Body of pancreas (tissue), 4 donors: Measurements from ENCODE around the gene ENO4.

ENCODE experiments used
- POLR2A ChIP-seq, 3 donors: fragments of 450-650 bp; IDR thresholded peaks; one replicate each; pipeline ENCODE4 v1.6.1; 2016; ENCODE audit warnings: antibody characterized with exemption in 3 of 3, mild to moderate bottlenecking in 2 of 3
- TF ChIP-seq, protein P1 (sequence below), 7 experiments: fragments of 450-650 bp in 4 of 7; fragments of 200-600 bp in 3 of 7; sonication (generic) in 3 of 7; IDR thresholded peaks; one replicate each; pipeline ENCODE4 v1.5.1; 2016 to 2019; ENCODE audit warnings: antibody characterized with exemption in 7 of 7

DNA sequence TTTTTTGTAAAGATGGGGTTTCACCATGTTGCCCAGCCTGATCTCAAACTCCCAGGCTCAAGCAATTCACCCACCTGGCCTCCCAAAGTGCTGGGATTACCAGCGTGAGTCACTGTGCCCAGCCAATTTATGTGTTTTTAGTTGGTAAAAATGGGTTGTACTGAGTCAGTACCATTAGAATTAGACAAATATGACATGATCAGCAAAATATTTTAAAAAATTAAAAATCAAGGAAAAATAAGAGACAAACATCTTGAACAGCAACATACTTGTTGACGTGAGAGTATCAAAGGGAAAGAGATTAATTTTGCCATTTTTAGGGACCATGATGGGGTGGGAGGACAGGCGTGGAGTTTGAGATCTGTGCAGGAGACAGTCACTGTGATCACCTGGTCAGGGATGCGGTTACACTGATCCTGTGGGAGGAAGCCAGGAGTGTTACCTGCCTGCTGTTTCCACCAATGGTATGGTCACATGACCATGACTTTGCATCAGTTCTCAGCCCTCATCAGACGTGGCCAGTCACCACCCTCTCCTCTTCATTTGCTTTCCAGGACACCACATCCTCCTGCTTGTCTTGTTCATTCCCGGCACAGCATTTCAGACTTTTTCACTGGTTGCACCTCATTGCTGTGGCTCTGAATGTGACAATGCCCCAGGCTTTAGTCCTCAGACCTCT lies 29.2 kb upstream of the ENO4 start:
- TF ChIP-seq, protein P1, sequence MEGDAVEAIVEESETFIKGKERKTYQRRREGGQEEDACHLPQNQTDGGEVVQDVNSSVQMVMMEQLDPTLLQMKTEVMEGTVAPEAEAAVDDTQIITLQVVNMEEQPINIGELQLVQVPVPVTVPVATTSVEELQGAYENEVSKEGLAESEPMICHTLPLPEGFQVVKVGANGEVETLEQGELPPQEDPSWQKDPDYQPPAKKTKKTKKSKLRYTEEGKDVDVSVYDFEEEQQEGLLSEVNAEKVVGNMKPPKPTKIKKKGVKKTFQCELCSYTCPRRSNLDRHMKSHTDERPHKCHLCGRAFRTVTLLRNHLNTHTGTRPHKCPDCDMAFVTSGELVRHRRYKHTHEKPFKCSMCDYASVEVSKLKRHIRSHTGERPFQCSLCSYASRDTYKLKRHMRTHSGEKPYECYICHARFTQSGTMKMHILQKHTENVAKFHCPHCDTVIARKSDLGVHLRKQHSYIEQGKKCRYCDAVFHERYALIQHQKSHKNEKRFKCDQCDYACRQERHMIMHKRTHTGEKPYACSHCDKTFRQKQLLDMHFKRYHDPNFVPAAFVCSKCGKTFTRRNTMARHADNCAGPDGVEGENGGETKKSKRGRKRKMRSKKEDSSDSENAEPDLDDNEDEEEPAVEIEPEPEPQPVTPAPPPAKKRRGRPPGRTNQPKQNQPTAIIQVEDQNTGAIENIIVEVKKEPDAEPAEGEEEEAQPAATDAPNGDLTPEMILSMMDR (IDR thresholded peaks at IDR 0.05) = no peak
- no peak for TF ChIP-seq POLR2A (IDR thresholded peaks at IDR 0.05)
